H7 (cell line): ENCODE data around the gene HYAL4. TPM values are rescaled to one million over a fixed set of nuclear protein-coding genes. Genes with fewer than 3 reads are reported as not detected.
"Not testable (repeated sequence)": the region's sequence is repeated elsewhere in the genome, so short reads cannot be mapped to it uniquely, and the experiment has no call there.

ENCODE experiments used
- DNase-seq: peaks from one replicate; pipeline ENCODE4 v3.0.0; 2012
- H3K27me3 ChIP-seq: 2 replicates; pipeline ENCODE4 v1.6.0; 2011; ENCODE audit warnings: mild to moderate bottlenecking, low read length; ENCODE audit not compliant: control insufficient read depth, insufficient read depth
- H3K36me3 ChIP-seq: replicated peaks from 2 replicates; pipeline ENCODE4 v1.5.1; 2011; ENCODE audit warnings: low read length; ENCODE audit not compliant: control insufficient read depth, insufficient read depth
- H3K4me3 ChIP-seq: 2 replicates; pipeline ENCODE4 v1.5.1; 2011; ENCODE audit warnings: low read depth, mild to moderate bottlenecking, control low read depth, low read length, moderate library complexity; ENCODE audit not compliant: insufficient read depth
- total RNA-seq: library from RNA; depleted of rRNA; stranded (reverse); fragments of >200 nt; shearing (Covaris generic); gene quantifications from 2 replicates; pipeline ENCODE4 v1.2.3, GENCODE V29; 2014; rRNA removed

The HYAL4 gene
- 0.11 TPM in 1 of 2 replicates, not detected in the other for total RNA-seq

- DNase-seq, result no peak
- no peaks in the 10 kb centered on the region for H3K27me3 ChIP-seq
- H3K4me3 ChIP-seq, result no peak within 1 kb of the TSS
- no peaks in the 10 kb centered on the region for H3K36me3 ChIP-seq
Observed at GRCh38 chr7:123844712-123845219, at the start of gene HYAL4. Gene HYAL4, plus strand, starts transcription at chr7:123845169. Its CDS starts 23,105 bp downstream, at chr7:123868274.

GRCh38 chr7:123795917-123796316 is 49.1 kb upstream of the HYAL4 start:
- Histone ChIP-seq H3K36me3 (no peaks in the 10 kb centered on the region), H3K4me3 (no peak overlapping the region), H3K27me3 (no peaks in the 10 kb centered on the region)
- no peak for DNase-seq

GRCh38 chr7:123796568-123796967 is 48.4 kb upstream of the HYAL4 start:
- Histone ChIP-seq H3K36me3 (no peaks in the 10 kb centered on the region), H3K27me3 (no peaks in the 10 kb centered on the region), H3K4me3 (no peak overlapping the region)
- DNase-seq, result no peak

- Histone ChIP-seq H3K36me3 (no peaks in the 10 kb centered on the region), H3K4me3 (no peak overlapping the region), H3K27me3 (no peaks in the 10 kb centered on the region)
- DNase-seq, result peak; percentile 21
Observed at GRCh38 chr7:123797673-123798531, 47.1 kb upstream of the HYAL4 start.

- H3K27me3 ChIP-seq, result no peaks in the 10 kb centered on the region
- H3K36me3 ChIP-seq, result no peaks in the 10 kb centered on the region
- H3K4me3 ChIP-seq, result no peak overlapping the region
- no peak for DNase-seq
Observed at GRCh38 chr7:123798532-123799188, 46.3 kb upstream of the HYAL4 start.

- H3K36me3 ChIP-seq, result no peaks in the 10 kb centered on the region
Observed at GRCh38 chr7:123802249-123802648, 42.7 kb upstream of the HYAL4 start.

GRCh38 chr7:123805287-123805686 is 39.7 kb upstream of the HYAL4 start:
- H3K4me3 ChIP-seq, result no peak overlapping the region
- no peak for DNase-seq
- no peaks in the 10 kb centered on the region for H3K36me3 ChIP-seq
- H3K27me3 ChIP-seq, result no peaks in the 10 kb centered on the region

More at GRCh38 chr7:123802249-123802648, 42.7 kb upstream of the HYAL4 start:
- no peak for DNase-seq
- no peak overlapping the region for H3K4me3 ChIP-seq
- H3K27me3 ChIP-seq, result no peaks in the 10 kb centered on the region

- H3K36me3 ChIP-seq, result no peaks in the 10 kb centered on the region
- DNase-seq, result no peak
- H3K27me3 ChIP-seq, result no peaks in the 10 kb centered on the region
- no peak overlapping the region for H3K4me3 ChIP-seq
Observed at GRCh38 chr7:123809471-123809870, 35.5 kb upstream of the HYAL4 start.

- no peaks in the 10 kb centered on the region for H3K27me3 ChIP-seq
- H3K4me3 ChIP-seq, result no peak overlapping the region
- H3K36me3 ChIP-seq, result no peaks in the 10 kb centered on the region
- no peak for DNase-seq
Observed at GRCh38 chr7:123811056-123811455, 33.9 kb upstream of the HYAL4 start.

- Histone ChIP-seq H3K4me3 (no peak overlapping the region), H3K36me3 (no peaks in the 10 kb centered on the region)
- DNase-seq, result no peak
Observed at GRCh38 chr7:123816916-123817315, 28.1 kb upstream of the HYAL4 start.

GRCh38 chr7:123819001-123819400 is 26.0 kb upstream of the HYAL4 start:
- no peak for DNase-seq
- no peak overlapping the region for H3K4me3 ChIP-seq
- no peaks in the 10 kb centered on the region for H3K27me3 ChIP-seq
- no peaks in the 10 kb centered on the region for H3K36me3 ChIP-seq

More at GRCh38 chr7:123816916-123817315, 28.1 kb upstream of the HYAL4 start:
- no peaks in the 10 kb centered on the region for H3K27me3 ChIP-seq

GRCh38 chr7:123819795-123820194 is 25.2 kb upstream of the HYAL4 start:
- H3K36me3 ChIP-seq, H3K4me3 ChIP-seq, DNase-seq, H3K27me3 ChIP-seq: not testable (repeated sequence)

- no peaks in the 10 kb centered on the region for H3K36me3 ChIP-seq
- no peaks in the 10 kb centered on the region for H3K27me3 ChIP-seq
- no peak overlapping the region for H3K4me3 ChIP-seq
- no peak for DNase-seq
Observed at GRCh38 chr7:123820864-123821263, 24.1 kb upstream of the HYAL4 start.

GRCh38 chr7:123821320-123821719 is 23.6 kb upstream of the HYAL4 start:
- Histone ChIP-seq H3K4me3 (no peak overlapping the region), H3K27me3 (no peaks in the 10 kb centered on the region), H3K36me3 (no peaks in the 10 kb centered on the region)
- no peak for DNase-seq
